Measurements from ENCODE around the gene TBC1D21.

DNA sequence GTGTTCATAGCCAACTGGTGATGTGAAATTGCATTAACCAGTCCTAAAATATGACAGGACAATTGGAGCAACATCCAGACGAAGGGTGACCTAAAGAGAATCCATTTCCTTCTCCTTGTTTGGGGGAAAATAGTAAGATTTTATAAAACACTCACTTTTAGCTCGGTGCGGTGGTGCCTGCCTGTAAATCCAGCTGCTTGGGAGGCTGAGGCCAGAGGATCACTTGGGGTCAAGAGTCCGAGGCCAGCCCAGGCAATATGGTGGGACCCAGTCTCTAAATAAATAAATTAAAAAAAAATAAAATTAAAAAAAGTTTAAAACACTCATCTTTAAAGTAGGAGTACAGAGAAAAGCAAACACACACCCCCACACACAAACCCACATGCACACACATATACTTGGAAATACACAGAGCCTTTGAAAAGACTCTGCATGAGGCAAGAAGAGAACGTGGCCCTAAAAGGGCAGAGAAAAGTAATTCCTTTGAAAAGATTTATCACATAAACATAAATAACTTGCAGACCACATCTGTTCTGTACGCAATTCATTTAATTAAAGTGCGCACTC, 38.7 kb downstream of the TBC1D21 start:
- TF ChIP-seq, protein P1, sequence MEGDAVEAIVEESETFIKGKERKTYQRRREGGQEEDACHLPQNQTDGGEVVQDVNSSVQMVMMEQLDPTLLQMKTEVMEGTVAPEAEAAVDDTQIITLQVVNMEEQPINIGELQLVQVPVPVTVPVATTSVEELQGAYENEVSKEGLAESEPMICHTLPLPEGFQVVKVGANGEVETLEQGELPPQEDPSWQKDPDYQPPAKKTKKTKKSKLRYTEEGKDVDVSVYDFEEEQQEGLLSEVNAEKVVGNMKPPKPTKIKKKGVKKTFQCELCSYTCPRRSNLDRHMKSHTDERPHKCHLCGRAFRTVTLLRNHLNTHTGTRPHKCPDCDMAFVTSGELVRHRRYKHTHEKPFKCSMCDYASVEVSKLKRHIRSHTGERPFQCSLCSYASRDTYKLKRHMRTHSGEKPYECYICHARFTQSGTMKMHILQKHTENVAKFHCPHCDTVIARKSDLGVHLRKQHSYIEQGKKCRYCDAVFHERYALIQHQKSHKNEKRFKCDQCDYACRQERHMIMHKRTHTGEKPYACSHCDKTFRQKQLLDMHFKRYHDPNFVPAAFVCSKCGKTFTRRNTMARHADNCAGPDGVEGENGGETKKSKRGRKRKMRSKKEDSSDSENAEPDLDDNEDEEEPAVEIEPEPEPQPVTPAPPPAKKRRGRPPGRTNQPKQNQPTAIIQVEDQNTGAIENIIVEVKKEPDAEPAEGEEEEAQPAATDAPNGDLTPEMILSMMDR (IDR thresholded peaks at IDR 0.05; ENCODE audit: control extremely low read depth in 1 of 3, insufficient read depth in 1 of 3, low read depth in 1 of 3, low read length in 3 of 3): no peak
- TF ChIP-seq JUN (IDR thresholded peaks at IDR 0.05; ENCODE audit: low read depth, low read length): no peak
- TF ChIP-seq, protein P2, sequence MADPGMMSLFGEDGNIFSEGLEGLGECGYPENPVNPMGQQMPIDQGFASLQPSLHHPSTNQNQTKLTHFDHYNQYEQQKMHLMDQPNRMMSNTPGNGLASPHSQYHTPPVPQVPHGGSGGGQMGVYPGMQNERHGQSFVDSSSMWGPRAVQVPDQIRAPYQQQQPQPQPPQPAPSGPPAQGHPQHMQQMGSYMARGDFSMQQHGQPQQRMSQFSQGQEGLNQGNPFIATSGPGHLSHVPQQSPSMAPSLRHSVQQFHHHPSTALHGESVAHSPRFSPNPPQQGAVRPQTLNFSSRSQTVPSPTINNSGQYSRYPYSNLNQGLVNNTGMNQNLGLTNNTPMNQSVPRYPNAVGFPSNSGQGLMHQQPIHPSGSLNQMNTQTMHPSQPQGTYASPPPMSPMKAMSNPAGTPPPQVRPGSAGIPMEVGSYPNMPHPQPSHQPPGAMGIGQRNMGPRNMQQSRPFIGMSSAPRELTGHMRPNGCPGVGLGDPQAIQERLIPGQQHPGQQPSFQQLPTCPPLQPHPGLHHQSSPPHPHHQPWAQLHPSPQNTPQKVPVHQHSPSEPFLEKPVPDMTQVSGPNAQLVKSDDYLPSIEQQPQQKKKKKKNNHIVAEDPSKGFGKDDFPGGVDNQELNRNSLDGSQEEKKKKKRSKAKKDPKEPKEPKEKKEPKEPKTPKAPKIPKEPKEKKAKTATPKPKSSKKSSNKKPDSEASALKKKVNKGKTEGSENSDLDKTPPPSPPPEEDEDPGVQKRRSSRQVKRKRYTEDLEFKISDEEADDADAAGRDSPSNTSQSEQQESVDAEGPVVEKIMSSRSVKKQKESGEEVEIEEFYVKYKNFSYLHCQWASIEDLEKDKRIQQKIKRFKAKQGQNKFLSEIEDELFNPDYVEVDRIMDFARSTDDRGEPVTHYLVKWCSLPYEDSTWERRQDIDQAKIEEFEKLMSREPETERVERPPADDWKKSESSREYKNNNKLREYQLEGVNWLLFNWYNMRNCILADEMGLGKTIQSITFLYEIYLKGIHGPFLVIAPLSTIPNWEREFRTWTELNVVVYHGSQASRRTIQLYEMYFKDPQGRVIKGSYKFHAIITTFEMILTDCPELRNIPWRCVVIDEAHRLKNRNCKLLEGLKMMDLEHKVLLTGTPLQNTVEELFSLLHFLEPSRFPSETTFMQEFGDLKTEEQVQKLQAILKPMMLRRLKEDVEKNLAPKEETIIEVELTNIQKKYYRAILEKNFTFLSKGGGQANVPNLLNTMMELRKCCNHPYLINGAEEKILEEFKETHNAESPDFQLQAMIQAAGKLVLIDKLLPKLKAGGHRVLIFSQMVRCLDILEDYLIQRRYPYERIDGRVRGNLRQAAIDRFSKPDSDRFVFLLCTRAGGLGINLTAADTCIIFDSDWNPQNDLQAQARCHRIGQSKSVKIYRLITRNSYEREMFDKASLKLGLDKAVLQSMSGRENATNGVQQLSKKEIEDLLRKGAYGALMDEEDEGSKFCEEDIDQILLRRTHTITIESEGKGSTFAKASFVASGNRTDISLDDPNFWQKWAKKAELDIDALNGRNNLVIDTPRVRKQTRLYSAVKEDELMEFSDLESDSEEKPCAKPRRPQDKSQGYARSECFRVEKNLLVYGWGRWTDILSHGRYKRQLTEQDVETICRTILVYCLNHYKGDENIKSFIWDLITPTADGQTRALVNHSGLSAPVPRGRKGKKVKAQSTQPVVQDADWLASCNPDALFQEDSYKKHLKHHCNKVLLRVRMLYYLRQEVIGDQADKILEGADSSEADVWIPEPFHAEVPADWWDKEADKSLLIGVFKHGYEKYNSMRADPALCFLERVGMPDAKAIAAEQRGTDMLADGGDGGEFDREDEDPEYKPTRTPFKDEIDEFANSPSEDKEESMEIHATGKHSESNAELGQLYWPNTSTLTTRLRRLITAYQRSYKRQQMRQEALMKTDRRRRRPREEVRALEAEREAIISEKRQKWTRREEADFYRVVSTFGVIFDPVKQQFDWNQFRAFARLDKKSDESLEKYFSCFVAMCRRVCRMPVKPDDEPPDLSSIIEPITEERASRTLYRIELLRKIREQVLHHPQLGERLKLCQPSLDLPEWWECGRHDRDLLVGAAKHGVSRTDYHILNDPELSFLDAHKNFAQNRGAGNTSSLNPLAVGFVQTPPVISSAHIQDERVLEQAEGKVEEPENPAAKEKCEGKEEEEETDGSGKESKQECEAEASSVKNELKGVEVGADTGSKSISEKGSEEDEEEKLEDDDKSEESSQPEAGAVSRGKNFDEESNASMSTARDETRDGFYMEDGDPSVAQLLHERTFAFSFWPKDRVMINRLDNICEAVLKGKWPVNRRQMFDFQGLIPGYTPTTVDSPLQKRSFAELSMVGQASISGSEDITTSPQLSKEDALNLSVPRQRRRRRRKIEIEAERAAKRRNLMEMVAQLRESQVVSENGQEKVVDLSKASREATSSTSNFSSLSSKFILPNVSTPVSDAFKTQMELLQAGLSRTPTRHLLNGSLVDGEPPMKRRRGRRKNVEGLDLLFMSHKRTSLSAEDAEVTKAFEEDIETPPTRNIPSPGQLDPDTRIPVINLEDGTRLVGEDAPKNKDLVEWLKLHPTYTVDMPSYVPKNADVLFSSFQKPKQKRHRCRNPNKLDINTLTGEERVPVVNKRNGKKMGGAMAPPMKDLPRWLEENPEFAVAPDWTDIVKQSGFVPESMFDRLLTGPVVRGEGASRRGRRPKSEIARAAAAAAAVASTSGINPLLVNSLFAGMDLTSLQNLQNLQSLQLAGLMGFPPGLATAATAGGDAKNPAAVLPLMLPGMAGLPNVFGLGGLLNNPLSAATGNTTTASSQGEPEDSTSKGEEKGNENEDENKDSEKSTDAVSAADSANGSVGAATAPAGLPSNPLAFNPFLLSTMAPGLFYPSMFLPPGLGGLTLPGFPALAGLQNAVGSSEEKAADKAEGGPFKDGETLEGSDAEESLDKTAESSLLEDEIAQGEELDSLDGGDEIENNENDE (IDR thresholded peaks at IDR 0.05; ENCODE audit: insufficient replicate concordance, low read length): no peak
- TF ChIP-seq SP1 (IDR thresholded peaks at IDR 0.05; ENCODE audit: low read depth, low read length): no peak
- no peak for TF ChIP-seq POLR2AphosphoS5 (IDR thresholded peaks at IDR 0.05; ENCODE audit: low read depth, low read length)
- TF ChIP-seq TEAD4 (IDR thresholded peaks at IDR 0.05; ENCODE audit: low read depth, low read length): no peak
- TF ChIP-seq GABPA (IDR thresholded peaks at IDR 0.05; ENCODE audit: borderline replicate concordance, insufficient read depth, low read length): no peak
- no peak for TF ChIP-seq POLR2A (IDR thresholded peaks at IDR 0.05; ENCODE audit: control extremely low read depth in 1 of 2, low read depth in 2 of 2, low read length in 2 of 2)
- TF ChIP-seq, protein P3, sequence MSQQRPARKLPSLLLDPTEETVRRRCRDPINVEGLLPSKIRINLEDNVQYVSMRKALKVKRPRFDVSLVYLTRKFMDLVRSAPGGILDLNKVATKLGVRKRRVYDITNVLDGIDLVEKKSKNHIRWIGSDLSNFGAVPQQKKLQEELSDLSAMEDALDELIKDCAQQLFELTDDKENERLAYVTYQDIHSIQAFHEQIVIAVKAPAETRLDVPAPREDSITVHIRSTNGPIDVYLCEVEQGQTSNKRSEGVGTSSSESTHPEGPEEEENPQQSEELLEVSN (IDR thresholded peaks at IDR 0.05): no peak
- TF ChIP-seq TAF1 (IDR thresholded peaks at IDR 0.05; ENCODE audit: low read depth, low read length): no peak
- no peak for TF ChIP-seq EZH2 (IDR thresholded peaks at IDR 0.05; ENCODE audit: low read depth, low read length, severe bottlenecking)
- TF ChIP-seq CBX5 (IDR thresholded peaks at IDR 0.05; ENCODE audit: low read depth, low read length): no peak

All from H1 (cell line).